ENCODE results near the gene ZNF408. TPM values are rescaled to one million over a fixed set of nuclear protein-coding genes. Genes with fewer than 3 reads are reported as not detected.

Gene ZNF408
- total RNA-seq, 1 experiment from 2014 or later: 14.4 TPM

- H2AFZ ChIP-seq (ENCODE audit: low read depth, low read length, poor library complexity, severe bottlenecking): no peak overlapping the region
- TF ChIP-seq ZBTB33 (IDR thresholded peaks at IDR 0.05; ENCODE audit: extremely low read depth, insufficient replicate concordance, low read length) (no peak), POLR2A (IDR thresholded peaks at IDR 0.05; ENCODE audit: borderline replicate concordance, extremely low read depth, insufficient read depth, insufficient read length) (no peak), YY1 (IDR thresholded peaks at IDR 0.05; ENCODE audit: extremely low read depth, insufficient replicate concordance, low read depth, low read length) (no peak), SP1 (IDR thresholded peaks at IDR 0.05; ENCODE audit: low read depth) (no peak), SRF (IDR thresholded peaks at IDR 0.05; ENCODE audit: low read depth) (no peak), JUND (IDR thresholded peaks at IDR 0.05) (no peak), CBX3 (IDR thresholded peaks at IDR 0.05; ENCODE audit: low read depth) (no peak), CTCF (IDR thresholded peaks at IDR 0.05 in 2 of 3, conservative IDR thresholded peaks at IDR 0.05 in 1 of 3; ENCODE audit: borderline replicate concordance in 1 of 3, insufficient read depth in 1 of 3, low read depth in 2 of 3, low read length in 2 of 3) (no peak), ZNF274 (IDR thresholded peaks at IDR 0.05; ENCODE audit: low read depth, low read length) (no peak)
- no peaks in the 10 kb centered on the region for H3K9me2 ChIP-seq (ENCODE audit: insufficient read depth)
- intact Hi-C loops (cut with micrococcal nuclease): no loop called here
- H3K4me2 ChIP-seq (ENCODE audit: low read length): no peak overlapping the region
- POLR2A ChIA-PET: no interaction called here
- no peaks in the 10 kb centered on the region for H4K20me1 ChIP-seq (ENCODE audit: insufficient read depth)
- ATAC-seq: no peak
- RAD21 ChIA-PET (ENCODE audit: low non-redundant PET in 1 of 2, low total read pairs in 2 of 2, uncharacterized antibody in 2 of 2, unreplicated experiment in 2 of 2): no interaction called here
- H3K4me1 ChIP-seq (ENCODE audit: control insufficient read depth in 1 of 2, insufficient read depth in 2 of 2, low read length in 2 of 2): peaks cover 0 to 11% of the 10 kb centered on the region in 2 experiments; a peak in 1 of 4 replicates
- no TSS peak for BruUV-seq (replicated peaks)
- no peaks in the 10 kb centered on the region for H3K9me3 ChIP-seq (ENCODE audit: control insufficient read depth in 1 of 2, insufficient read depth in 1 of 2, low read depth in 1 of 2, low read length in 2 of 2)
- H3K27me3 ChIP-seq (ENCODE audit: insufficient read depth, low read length): no peaks in the 10 kb centered on the region
- no peak overlapping the region for H3K4me3 ChIP-seq (replicated peaks in 1 of 2; ENCODE audit: low read depth in 1 of 2, low read length in 2 of 2)
- H3K27ac ChIP-seq (ENCODE audit: low read depth, low read length): no peak overlapping the region
- DNase-seq (ENCODE audit: low read depth, low spot score): no peak
- CTCF ChIA-PET: no interaction called here
- H3K79me2 ChIP-seq (ENCODE audit: insufficient read depth, low read length): no peaks in the 10 kb centered on the region
- H3K36me3 ChIP-seq (ENCODE audit: control insufficient read depth in 1 of 2, insufficient read depth in 2 of 2, low read length in 2 of 2): peaks cover 0 to 4% of the 10 kb centered on the region in 2 experiments; a peak in 2 of 4 replicates
- H3K9ac ChIP-seq (ENCODE audit: low read length): no peak overlapping the region
Observed at GRCh38 chr11:46711303-46711702, 10.5 kb downstream of the ZNF408 start.

Data from HCT116 (cell line).